Medulla oblongata (tissue), 1 donor: ENCODE data around the gene MYO1F.

Experiments used
- DNase-seq: peaks from one replicate; pipeline ENCODE4 v3.0.0-alpha.2; 2015; ENCODE audit errors: extremely low spot score

Gene MYO1F

DNA sequence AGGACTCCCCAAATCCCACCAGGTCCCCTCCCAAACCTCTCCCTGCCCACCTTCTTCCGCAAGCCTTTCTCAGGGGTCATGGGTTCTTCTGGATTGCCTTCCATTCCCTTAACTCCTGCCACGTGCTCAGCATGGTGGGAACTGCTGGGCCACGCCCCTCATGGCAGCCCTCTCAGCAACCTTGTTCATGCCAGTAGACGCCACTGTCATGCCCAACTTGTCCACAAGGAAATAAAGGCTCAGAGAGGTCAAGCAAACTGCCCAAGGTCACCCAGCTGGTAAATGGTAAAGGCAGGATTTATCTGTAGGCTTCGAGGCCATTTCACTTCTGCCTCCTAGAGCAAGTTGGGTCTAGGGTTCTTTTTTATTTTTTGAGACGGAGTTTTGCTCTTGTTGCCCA, 85.7 kb downstream of the MYO1F start:
- DNase-seq, result no peak

DNA sequence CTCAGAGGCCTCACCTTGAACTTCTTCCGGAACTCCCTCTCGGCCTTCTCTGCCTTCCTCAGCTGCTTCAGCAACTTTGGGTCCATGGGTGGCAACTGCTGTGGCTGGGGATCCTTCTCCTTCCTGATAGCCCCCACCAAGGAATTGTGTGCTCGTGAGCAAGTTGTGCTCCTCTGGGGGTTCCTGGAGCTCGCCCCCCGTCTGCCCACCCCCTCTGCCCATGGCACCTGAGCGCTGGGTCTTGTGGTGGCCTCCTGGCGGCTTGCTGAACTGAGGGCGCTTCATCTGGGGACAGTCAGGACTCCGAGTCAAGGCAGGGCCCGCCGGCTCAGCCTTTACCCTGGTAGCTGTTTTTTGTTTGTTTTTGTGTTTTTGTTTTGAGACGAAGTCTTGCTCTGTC, 86.4 kb downstream of the MYO1F start:
- no peak for DNase-seq

DNA sequence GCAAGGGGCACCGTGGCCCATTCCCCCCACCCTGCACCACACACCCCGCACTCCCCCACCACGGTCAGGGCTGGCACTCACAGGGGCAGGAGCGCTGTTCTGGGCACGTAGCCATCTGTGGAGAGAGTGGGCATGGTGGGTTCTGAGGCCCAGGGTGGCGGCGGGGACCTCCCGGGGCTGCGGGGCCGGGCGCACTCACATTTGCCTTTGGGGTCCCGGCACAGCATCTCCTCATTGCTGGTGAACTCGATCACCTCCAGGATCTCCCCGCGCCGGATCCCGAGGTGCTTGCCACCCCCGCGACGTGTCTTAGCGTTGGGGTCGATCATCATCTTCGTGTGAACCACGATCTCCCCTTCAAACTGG, 86.9 kb downstream of the MYO1F start:
- DNase-seq, result no peak

DNA sequence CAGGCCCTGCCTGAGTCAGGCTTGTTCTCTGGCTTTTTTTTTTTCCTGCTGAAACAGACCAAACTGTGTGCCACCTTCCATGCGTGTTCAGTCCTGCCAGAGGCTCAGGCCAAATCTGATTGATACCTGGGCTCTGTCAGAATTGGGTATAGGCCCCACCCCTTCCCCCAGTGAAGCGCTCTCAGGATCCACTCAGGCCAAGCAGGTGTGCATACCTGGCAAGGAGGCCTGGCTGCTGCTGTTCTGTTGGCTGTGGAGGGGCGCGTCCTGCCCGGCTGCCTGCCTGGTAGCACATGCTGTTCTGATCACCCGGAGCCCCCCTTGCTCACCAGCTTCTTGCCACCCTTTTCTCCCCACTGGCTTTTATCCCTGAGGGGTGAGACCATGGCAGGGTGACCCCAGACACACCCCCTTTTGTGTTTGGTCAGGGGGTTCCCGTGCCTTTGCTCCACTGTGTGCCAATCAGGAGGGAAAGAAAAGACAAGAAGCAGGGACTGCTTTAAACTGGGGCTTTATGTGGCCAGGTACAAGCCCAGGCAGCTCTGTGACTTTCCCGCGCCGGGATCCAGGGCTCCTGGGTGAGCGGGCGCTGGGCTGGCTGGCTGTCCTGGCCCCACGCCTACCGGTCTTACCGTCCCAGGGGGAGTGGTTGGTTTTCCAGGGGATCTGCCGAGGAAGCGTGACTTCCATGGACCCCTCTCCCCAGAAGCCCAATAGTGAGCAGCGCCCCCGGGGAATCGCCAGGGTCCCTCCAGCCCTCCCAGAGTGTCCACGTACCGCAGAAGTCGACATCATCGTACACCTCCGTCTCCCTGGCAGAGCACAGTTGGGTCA, 87.5 kb downstream of the MYO1F start:
- no peak for DNase-seq

DNA sequence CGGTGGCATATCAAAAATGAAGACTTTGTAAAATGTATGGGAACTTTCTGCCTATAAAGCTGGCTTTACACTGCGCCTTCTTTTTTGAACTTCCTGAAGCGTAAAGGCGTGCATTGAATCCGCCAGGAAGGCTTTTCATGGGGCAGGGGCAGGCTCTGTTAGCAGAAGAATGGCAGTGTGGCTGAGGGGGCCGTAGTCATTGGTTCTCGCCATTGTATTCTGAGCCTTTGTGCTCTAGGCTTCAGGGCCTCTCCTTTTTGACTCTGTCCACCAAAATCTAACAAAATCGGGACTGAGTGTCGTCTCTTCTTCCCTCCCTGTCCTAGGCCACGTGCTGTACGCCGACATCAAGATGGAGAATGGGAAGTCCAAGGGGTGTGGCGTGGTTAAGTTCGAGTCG, 88.9 kb downstream of the MYO1F start:
- no peak for DNase-seq

DNA sequence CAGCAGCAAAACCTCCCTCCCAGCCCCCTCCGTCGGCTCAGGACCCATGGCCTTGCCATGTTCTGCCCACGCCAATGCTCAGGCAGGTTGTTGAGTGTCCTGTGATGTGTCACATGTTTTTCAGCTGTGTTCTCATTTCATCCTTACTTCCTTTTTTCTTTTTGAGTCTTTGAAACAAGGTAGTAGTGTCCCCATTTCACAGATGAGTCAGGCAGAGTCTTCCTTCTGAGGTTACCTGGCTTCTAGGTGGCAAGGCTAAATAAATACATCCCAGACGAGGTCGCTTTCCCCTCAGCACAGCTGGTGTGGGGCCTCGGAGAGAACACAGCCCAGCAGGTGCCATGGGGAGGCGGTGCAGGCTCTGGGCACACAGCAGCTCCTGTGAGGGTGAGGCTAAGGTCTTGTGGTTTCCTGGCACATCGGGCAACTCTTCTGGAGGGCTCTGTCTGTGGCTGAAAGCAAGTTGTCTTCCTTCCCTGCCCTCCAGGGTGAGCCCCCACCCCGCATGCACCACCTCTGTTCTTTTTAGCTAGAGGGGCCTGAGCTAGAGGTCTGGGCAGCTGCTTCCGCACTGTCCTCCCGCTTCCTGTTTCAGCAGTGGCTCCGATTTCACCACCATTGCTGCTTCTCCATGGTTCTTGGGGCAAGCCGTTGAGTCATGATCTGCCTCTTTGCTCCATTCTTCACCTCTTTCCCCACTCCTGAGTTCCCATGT, 89.9 kb downstream of the MYO1F start:
- peak; percentile 71 for DNase-seq

DNA sequence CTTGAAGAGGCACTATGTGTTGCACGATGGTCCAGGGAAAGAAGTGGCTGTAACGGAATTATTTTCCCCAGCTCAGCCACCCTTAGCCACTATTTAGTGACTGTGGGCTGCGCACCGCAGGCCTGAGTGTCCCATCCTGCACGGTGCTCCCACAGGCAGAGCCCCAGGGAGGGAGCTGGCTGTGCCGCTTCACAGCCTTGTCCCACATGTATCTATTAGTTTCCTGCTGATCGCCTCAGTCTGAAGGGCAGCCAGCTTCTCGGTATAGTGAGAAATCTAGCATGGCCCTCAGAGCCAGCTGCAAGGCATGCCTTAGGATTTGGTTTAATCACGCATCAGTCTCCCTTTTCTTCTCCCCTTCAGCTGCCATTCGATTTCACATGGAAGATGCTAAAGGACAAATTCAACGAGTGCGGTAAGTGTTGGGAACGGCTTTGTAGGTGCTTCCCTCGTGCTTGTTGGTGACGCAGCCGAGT, 90.5 kb downstream of the MYO1F start:
- DNase-seq, result no peak

DNA sequence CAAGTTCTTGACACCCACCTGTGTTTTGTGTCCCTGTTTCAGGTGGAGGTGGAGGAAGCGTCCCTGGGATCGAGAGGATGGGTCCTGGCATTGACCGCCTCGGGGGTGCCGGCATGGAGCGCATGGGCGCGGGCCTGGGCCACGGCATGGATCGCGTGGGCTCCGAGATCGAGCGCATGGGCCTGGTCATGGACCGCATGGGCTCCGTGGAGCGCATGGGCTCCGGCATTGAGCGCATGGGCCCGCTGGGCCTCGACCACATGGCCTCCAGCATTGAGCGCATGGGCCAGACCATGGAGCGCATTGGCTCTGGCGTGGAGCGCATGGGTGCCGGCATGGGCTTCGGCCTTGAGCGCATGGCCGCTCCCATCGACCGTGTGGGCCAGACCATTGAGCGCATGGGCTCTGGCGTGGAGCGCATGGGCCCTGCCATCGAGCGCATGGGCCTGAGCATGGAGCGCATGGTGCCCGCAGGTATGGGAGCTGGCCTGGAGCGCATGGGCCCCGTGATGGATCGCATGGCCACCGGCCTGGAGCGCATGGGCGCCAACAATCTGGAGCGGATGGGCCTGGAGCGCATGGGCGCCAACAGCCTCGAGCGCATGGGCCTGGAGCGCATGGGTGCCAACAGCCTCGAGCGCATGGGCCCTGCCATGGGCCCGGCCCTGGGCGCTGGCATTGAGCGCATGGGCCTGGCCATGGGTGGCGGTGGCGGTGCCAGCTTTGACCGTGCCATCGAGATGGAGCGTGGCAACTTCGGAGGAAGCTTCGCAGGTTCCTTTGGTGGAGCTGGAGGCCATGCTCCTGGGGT, 91.5 kb downstream of the MYO1F start:
- DNase-seq, result no peak

DNA sequence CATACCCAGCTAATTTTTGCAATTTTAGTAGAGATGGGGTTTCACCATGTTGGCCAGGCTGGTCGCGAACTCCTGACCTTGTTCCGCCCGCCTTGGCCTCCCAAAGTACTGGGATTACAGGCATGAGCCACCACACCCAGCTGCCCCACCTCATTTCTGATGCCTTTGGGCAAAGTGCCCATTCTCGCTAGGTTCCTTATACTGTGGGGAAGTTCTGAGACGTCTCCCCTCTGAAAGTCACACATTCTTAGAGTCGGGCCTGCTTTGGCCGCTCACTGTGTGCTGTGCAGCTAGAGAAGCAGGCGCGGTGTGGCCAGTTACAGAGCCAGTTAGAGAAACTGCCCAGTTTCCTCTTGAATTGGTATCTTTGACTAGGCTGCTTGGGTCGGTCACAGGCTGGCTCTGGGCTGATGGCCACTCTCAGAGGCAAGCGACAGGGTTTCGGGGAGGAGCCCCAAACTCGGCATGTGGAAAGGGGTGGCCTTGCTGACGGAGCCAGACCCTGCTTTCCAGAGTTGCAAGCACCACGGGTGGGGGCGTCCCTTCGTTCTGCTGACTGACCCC, 92.8 kb downstream of the MYO1F start:
- DNase-seq, result peak; percentile 87

DNA sequence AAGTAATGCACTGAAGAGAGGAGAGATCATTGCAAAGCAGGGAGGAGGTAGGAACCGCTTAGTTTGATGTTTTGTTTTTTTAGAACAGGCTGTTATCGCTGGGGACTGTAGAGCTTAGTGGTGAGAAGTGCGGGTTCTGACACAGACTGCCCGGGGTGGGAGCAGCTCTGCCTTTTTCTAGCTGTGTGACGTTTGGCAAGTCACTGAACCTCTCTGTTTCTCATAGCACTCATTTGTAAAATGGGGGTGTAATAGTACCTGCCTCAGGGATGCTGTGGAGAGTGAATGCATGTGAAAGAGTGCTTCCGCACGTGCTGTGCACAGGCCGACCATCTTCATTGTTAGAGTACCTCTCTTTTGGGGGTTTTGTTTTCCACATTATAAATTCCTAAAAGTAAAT, 94.1 kb downstream of the MYO1F start:
- no peak for DNase-seq

DNA sequence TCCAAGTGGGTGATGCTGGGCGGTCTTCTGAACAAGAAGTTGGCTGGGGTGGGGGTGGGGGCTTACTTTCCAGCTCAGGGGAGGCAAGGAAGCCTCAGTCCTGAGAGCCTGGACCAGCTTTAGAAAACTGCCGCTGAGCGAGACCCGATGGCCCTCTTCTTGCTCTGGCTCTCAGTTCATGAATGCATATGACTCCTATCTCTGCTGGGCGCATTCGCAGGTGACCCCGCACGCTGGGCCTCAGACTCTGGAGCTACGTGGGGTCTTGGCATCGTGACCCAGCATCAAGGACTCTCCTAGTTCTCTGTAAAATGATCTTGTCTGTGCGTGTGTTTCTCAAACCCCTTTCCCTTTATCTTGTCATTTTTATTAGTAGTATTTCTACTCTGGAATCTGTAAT, 94.5 kb downstream of the MYO1F start:
- DNase-seq, result no peak

DNA sequence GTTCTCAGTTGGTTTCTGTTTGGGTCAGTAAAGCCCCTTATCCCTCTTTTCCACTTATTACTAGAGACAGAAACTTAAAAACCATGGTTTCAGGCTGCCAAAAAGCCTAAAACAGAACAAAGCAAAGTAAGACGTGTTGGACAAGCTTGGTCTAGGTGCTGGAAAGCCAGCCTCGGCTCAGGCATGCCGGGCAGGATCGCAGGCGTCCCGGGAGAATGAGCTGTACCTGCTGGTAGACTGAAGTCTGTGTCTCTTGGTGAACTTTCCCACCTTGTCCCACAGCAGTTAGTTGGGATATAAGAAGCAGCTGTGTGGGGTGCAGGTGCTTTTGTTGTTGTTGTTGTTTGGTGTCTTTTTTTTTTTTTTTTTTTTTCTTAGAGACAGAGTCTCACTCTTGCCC, 95.6 kb downstream of the MYO1F start:
- no peak for DNase-seq

DNA sequence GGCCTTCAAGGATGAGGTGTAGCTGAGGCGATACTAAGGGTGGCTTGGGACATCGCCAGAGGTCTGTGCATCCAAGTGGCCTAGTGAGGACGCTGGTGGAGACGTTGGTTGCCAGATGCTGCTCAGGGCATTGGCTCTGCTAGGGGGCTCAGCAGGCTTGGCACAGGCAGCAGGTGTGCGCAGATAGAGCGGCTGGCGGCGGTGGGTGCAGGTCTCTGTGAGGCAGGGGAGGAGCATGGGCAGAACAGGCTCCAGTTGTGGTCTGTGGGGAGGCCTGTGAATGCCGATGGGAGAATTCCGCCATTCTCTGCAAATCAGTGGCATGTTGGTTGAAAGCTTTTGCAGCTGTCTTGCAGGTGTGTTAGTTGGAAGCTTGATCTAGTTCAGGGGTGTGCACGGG, 96.0 kb downstream of the MYO1F start:
- no peak for DNase-seq

DNA sequence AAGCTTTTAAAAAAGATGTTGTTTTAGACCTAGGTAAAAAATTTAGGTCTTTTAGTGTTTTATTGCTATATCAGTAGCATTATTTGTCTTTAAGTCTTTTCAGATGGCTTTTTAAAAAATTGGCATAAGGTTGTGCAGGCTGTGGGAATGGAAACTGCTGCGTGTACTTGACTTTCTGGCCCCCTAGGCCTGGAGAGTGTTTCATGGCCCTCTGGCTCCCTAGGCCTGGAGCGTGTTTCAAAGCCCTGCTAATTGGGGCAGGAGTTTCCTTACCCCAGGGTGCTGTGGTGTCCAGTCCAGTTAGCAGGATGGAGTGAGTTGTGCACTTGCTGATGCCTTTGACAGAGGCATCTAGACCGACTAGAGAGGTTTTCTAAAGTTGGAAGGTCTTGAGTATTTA, 98.6 kb downstream of the MYO1F start:
- no peak for DNase-seq

DNA sequence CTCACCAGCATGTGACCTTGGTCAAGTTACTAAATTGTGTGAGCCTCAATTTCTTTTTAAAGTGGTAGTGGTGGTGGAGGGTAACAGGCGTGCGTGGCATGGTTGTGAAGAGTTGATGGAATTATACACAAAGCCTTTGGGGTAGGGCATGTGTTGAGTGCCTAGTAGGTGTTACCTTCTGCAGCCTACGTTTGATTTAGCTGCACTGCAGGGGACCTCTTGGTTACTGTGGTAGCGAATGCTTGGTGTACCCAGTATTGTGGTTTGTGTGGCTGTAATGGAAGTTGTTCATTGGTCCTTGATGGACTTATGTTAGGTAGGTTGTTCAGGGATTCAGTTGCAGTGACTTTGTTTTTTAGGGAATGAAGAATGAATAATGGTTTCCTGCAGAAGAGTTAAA, 99.4 kb downstream of the MYO1F start:
- no peak for DNase-seq

DNA sequence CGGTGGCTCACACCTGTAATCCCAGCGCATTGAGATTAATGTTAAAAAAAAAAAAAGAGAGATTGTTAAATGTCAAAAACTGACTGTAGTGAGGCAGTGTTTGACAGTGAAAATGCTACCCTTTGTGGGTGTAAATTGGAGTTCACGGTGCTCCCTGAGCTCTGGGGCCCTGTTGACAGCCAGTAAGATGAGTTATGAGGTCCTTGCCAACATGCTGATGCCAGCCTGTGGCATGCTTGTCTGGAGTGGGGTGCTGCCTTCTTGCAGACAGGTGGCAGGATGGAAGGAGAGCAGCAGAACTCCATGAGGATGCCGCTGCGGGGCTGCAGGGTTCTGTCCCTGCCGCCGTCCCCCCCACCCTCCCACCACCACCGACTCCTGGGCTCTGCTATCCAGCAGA, 100.7 kb downstream of the MYO1F start:
- no peak for DNase-seq

DNA sequence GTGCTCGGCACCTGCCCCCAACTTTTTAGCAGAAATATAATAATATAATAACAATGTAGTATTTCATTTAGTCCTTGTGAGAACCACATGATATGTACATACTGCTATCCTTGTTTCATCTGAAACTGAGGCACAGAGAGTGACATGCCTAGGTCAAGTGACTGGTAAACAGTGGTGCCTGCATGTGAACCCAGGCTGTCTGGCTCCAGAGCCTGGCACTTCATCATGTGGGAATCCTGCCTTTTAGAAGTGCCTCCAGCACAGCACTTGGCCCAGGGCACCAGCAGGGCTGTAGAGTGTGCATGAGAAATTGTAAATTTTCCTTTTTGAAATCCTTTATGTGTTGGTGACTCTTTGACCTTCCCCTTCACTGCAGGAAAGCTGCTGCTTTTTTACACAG, 102.2 kb downstream of the MYO1F start:
- no peak for DNase-seq

DNA sequence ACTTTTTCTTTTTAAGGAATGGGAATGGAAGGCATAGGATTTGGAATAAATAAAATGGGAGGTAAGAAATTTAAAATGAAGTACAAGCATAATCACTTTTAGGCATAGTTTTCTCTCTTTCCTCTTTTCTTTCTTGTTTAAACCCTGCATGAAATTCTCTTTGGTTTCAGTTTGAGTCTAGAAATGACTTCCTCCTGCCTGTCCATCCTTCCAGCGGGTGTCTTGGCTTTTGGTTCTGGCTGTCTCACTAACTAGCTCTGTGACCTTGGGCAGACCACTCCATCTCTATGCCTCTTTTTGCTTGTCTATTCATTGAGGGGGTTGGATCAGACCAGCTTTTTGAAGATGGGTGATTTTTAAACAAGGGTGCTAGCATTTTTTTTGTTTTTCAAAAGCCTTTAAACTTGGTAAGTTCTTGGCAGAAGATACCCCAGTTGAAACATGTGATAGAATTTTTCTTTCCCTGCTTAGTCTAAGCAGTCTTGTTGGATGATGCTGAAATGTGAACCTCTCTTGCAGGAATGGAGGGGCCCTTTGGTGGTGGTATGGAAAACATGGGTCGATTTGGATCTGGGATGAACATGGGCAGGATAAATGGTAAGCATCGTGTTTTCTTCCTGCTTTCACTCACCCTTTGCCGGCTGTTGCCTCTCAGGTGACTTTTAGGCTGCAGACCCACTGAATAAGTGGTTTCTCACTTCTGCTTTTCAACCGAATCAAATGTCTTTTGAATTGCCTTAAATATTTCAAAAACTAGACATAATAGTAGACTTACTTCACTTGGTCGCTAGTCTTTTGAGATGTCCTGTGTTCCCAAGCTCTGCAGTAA, 103.4 kb downstream of the MYO1F start:
- peak; percentile 83 for DNase-seq
